ENCODE measurements around the gene RDH16.

The RDH16 gene

GRCh38 chr12:56954057-56954957 lies 3.1 kb downstream of the RDH16 start:
- no peak for TF ChIP-seq CTCF (IDR thresholded peaks at IDR 0.05; ENCODE audit: extremely low read depth, missing control alignments)
- DNase-seq (ENCODE audit: low spot score) = no peak

GRCh38 chr12:56953314-56953713 lies 4.1 kb downstream of the RDH16 start:
- no peak for DNase-seq (ENCODE audit: low spot score)
- no peak for TF ChIP-seq CTCF (IDR thresholded peaks at IDR 0.05; ENCODE audit: extremely low read depth, missing control alignments)

- DNase-seq (ENCODE audit: low spot score) = no peak
- no peak for TF ChIP-seq CTCF (IDR thresholded peaks at IDR 0.05; ENCODE audit: extremely low read depth, missing control alignments)
Measured at GRCh38 chr12:56951582-56952339, 5.6 kb downstream of the RDH16 start.

GRCh38 chr12:56948881-56949280 lies 8.5 kb downstream of the RDH16 start:
- TF ChIP-seq CTCF (IDR thresholded peaks at IDR 0.05; ENCODE audit: extremely low read depth, missing control alignments) = no peak

GRCh38 chr12:56948457-56948777 lies 9.0 kb downstream of the RDH16 start:
- TF ChIP-seq CTCF (IDR thresholded peaks at IDR 0.05; ENCODE audit: extremely low read depth, missing control alignments) = no peak
- no peak for DNase-seq (ENCODE audit: low spot score)

More at GRCh38 chr12:56948881-56949280, 8.5 kb downstream of the RDH16 start:
- no peak for DNase-seq (ENCODE audit: low spot score)

GRCh38 chr12:56947633-56948456 lies 9.6 kb downstream of the RDH16 start:
- TF ChIP-seq CTCF (IDR thresholded peaks at IDR 0.05; ENCODE audit: extremely low read depth, missing control alignments) = no peak
- no peak for DNase-seq (ENCODE audit: low spot score)

Measured in GM20000 (cell line).